Right lobe of liver (tissue), 6 donors: ENCODE data around the gene UROC1. TPM values are rescaled to one million over a fixed set of nuclear protein-coding genes. Genes with fewer than 3 reads are reported as not detected.

Experiments used
- ATAC-seq, 4 donors: fragments of 200-7000 bp; cut with Tn5 transposase; one replicate each; pipeline ENCODE4 v1.9.1; 2020; ENCODE audit warnings: mild to moderate bottlenecking in 4 of 4, moderate library complexity in 4 of 4
- DNase-seq, 3 donors: peaks; one replicate each; pipeline ENCODE4 v3.0.0-alpha.2; 2020
- H3K27ac ChIP-seq, 3 donors: fragments of 200-600 bp; one replicate each; pipeline ENCODE4 v1.8.0; 2022
- H3K27me3 ChIP-seq, 2 donors: fragments of 200-600 bp; one replicate each; pipeline ENCODE4 v1.8.0; 2022
- H3K36me3 ChIP-seq, 4 donors: fragments of 200-600 bp; sonication (generic) in 1 of 4; one replicate each; pipeline versions ENCODE4 v1.5.1 to v1.8.0; 2017 to 2022; ENCODE audit warnings: control low read depth in 1 of 4
- H3K4me1 ChIP-seq, 4 donors: fragments of 200-600 bp; sonication (generic) in 1 of 4; one replicate each; pipeline versions ENCODE4 v1.5.1 to v1.8.0; 2017 to 2022; ENCODE audit warnings: control low read depth in 1 of 4
- H3K4me3 ChIP-seq, 3 donors: fragments of 200-600 bp; one replicate each; pipeline ENCODE4 v1.8.0; 2022
- H3K9me3 ChIP-seq, 4 donors: fragments of 200-600 bp; sonication (generic) in 1 of 4; one replicate each; pipeline versions ENCODE4 v1.5.1 to v1.8.0; 2017 to 2022; ENCODE audit warnings: control low read depth in 1 of 4
- POLR2A ChIP-seq: fragments of 450-650 bp; IDR thresholded peaks from one replicate; pipeline ENCODE4 v1.6.1; 2017; ENCODE audit warnings: antibody characterized with exemption, mild to moderate bottlenecking
- WGBS: methylation state at CpG from one replicate; pipeline ENCODE4 v1.1.6; 2018; ENCODE audit warnings: low coverage, low lambda C conversion rate; ENCODE audit not compliant: insufficient coverage; ENCODE audit errors: missing lambda C conversion rate; 5-methylcytosine and 5-hydroxymethylcytosine counted together
- intact Hi-C, 2 donors: fragments of 100-400 bp; cut with DNase I; formaldehyde crosslinking; loops; one replicate each; pipeline versions ENCODE4 v1.11.2 to v1.14.1; 2022
- total RNA-seq, 6 experiments: library from RNA; depleted of rRNA in 2 of 6; stranded (reverse); fragments of >200 nt in 2 of 6; fragmentation: NEBNext Ultra II Directional in 3 of 6; extraction: Animal tissue kit (Norgen Biotek cat#: 25700) in 3 of 6; gene quantifications; one replicate each; pipeline versions ENCODE4 v1.1.0 to v1.2.4, GENCODE V29; 2016 to 2023
- TF ChIP-seq, protein P1 (sequence below), 4 donors: fragments of 200-600 bp in 3 of 4; fragments of 450-650 bp in 1 of 4; IDR thresholded peaks; one replicate each; pipeline versions ENCODE4 v1.5.1 to v1.8.0; 2016 to 2022; ENCODE audit warnings: antibody characterized with exemption in 4 of 4, mild to moderate bottlenecking in 2 of 4
- donor health status: DM: no; HTN: yes; CAD: no.
- donor health status: DM: no; HTN: no; CAD: no.
- donor health status: DM: no; HTN: no; CAD: no.
- donor health status: DM: no; HTN: yes; CAD: no.
- donor health status: DM: no; HTN: yes; CAD: no.

UROC1 gene
- total RNA-seq, 6 experiments from 2014 or later, result 15.1 to 101 (median 55.8) TPM

DNA sequence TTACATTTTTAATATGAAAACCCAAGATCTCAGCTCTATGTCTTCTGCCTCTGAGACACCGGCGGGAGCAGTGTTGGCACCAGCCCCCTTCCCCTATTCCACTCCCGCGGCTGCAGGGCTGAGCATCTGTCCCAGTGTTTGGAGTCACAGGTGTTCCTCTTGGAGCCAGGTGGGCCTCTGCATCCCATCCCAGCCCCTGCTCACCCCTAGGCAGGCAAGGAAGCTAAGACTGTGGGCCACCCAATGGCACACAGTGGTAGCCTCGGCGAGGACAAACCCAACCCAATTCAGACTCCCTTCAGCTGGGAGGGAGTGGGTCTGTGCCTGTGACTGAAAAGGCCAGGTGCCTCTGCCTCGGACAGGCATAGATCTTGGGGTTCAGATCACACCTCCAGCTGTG, 9.4 kb upstream of the UROC1 start:
- Histone ChIP-seq H3K9me3 (no peaks in the 10 kb centered on the region), H3K27me3 (no peaks in the 10 kb centered on the region), H3K4me3 (no peak overlapping the region), H3K4me1 (peaks cover 0 to 59% (median 28%) of the 10 kb centered on the region in 4 donors), H3K27ac (no peak overlapping the region), H3K36me3 (no peaks in the 10 kb centered on the region)
- intact Hi-C loops, result no loop called here
- no peak for TF ChIP-seq POLR2A
- TF ChIP-seq, protein P1, sequence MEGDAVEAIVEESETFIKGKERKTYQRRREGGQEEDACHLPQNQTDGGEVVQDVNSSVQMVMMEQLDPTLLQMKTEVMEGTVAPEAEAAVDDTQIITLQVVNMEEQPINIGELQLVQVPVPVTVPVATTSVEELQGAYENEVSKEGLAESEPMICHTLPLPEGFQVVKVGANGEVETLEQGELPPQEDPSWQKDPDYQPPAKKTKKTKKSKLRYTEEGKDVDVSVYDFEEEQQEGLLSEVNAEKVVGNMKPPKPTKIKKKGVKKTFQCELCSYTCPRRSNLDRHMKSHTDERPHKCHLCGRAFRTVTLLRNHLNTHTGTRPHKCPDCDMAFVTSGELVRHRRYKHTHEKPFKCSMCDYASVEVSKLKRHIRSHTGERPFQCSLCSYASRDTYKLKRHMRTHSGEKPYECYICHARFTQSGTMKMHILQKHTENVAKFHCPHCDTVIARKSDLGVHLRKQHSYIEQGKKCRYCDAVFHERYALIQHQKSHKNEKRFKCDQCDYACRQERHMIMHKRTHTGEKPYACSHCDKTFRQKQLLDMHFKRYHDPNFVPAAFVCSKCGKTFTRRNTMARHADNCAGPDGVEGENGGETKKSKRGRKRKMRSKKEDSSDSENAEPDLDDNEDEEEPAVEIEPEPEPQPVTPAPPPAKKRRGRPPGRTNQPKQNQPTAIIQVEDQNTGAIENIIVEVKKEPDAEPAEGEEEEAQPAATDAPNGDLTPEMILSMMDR (IDR thresholded peaks at IDR 0.05), result no peak
- ATAC-seq (no peak), DNase-seq (peak in 2 of 3 donors; percentile 17 to 44)
- WGBS, result 80% methylated on average over 1 of the region's 7 CpGs

DNA sequence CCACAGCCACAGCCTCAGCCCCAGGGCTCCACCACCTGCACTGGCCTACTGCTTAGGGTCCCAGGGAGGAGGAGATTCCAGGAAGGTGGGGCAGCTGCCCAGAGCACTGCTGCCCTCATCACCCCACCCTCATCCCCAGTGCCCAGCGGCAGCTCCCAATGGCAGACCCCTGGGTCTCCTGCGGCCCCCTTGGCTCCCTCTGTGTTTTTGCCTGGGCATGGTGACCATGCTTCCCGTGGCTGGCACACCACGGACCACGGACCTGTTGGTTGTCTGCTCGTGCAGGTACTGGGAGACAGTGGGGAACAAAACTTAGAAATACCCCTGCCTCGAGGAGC, 9.1 kb upstream of the UROC1 start:
- no peak overlapping the region for H3K27ac ChIP-seq
- intact Hi-C loops, result no loop called here

DNA sequence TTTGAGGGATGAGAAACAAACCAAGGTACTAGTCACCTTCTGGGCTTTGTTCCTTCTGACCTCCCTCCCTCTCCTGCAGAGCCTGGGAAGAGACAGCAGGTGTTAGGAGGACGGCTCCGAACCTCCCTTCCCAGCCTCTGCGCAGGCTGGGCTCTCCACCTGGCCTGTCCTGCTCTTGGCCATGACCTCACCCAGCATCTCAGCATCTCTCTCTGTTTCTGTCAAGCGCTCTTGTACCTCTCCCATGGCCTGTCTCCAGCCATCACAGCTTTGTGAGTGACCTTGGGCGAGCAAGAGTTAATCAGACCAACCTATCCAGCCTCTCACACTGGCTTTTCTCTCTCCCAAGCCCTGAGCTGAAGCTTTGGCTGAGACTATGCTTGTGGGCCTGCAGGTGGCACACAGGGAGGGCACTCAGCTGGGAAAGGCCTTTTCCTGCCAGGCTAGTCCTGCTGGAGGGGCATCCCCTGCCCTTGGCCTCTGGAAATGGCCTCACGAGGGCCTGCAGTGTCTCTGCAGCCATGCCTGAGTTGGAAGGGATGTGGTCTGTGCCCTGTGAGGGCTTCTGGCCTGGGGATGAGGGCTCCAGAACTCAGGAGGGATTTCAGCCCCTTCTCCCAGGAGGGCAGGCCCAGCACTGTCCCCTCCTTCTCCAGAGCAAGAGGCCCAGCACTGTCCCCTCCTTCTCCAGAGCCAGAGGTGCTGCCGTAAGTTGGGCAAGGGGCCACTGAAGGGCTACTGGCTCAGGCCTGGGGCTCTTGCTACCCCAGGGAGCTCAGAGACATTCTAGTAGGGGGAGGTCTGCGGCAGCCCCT, 8.5 kb upstream of the UROC1 start:
- H3K9me3 ChIP-seq, result no peaks in the 10 kb centered on the region
- peak in 2 of 3 donors; percentile 42 to 68 for DNase-seq
- no peak overlapping the region for H3K4me3 ChIP-seq
- H3K27me3 ChIP-seq, result no peaks in the 10 kb centered on the region
- no peaks in the 10 kb centered on the region for H3K36me3 ChIP-seq
- H3K4me1 ChIP-seq, result peaks cover 0 to 57% (median 28%) of the 10 kb centered on the region in 4 donors
- peak overlapping the region in 1 of 3 donors; percentile 93 for H3K27ac ChIP-seq
- TF ChIP-seq, protein P1 (IDR thresholded peaks at IDR 0.05), result peak in 1 of 4 donors; percentile 17
- no peak for TF ChIP-seq POLR2A
- WGBS, result 57% methylated on average over 2 of the region's 8 CpGs
- ATAC-seq, result peak in 1 of 4 donors; percentile 1
- intact Hi-C loops, result no loop called here

More for the DNA sequence above, 9.1 kb upstream of the UROC1 start:
- WGBS, result 81% methylated on average over 4 of the region's 7 CpGs
- Histone ChIP-seq H3K36me3 (no peaks in the 10 kb centered on the region), H3K4me3 (no peak overlapping the region), H3K27me3 (no peaks in the 10 kb centered on the region), H3K4me1 (peaks cover 0 to 60% (median 28%) of the 10 kb centered on the region in 4 donors), H3K9me3 (no peaks in the 10 kb centered on the region)
- ATAC-seq, result no peak
- peak in 1 of 3 donors; percentile 41 for DNase-seq
- TF ChIP-seq POLR2A, result no peak
- TF ChIP-seq, protein P1 (IDR thresholded peaks at IDR 0.05), result no peak

DNA sequence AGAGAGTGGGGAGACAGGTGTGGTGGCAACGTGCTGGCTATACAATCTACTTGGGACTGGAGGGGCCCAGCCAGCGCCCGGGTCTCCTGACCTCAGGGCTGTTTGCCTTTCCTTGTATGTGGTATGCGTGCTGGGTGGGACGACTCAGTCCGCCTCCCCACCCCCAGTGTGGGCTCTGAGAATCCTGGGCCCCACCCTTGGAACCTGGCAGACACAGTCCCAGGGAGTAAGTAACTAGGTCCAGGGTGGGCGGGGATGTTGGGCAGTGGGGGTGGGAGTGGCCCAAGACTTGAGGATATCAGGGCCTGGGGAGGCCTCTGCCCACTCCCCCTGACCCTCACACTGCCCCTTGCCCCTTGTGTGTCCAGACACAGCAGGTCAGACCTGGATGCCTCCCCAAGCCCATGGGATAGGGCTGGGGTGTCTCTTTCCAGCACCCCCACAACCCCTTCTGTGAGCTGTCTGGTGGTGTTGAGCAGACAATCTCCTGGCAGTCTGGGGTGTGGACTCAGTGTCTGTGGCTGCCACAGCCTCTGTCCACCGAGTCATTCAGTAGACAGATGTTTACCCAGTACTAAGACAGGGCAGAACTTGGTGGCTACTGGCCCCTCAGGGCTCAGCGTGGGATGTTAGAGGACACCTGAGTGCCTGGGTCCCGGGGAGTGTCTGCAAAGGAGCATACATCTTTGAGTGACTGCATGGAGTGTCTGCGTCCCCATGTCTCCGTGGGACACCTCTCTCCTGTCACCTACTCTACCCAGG, 7.7 kb upstream of the UROC1 start:
- DNase-seq, result peak in 2 of 3 donors; percentile 20 to 34
- Histone ChIP-seq H3K36me3 (no peaks in the 10 kb centered on the region), H3K4me1 (peaks cover 0 to 51% (median 24%) of the 10 kb centered on the region in 4 donors), H3K9me3 (no peaks in the 10 kb centered on the region), H3K27me3 (no peaks in the 10 kb centered on the region), H3K27ac (peak overlapping the region in 2 of 3 donors; percentile 80 to 93), H3K4me3 (peak overlapping the region; percentile 55 to 83 (median 68))
- intact Hi-C loops, result no loop called here
- no peak for ATAC-seq
- TF ChIP-seq, protein P1 (IDR thresholded peaks at IDR 0.05), result no peak
- TF ChIP-seq POLR2A, result no peak
- WGBS, result 30% methylated on average over 2 of the region's 12 CpGs
